ENCODE results near the gene RALB.
"Not testable (repeated sequence)": the region's sequence is repeated elsewhere in the genome, so short reads cannot be mapped to it uniquely, and the experiment has no call there.

RALB gene

GRCh38 chr2:120298173-120298835 lies 45.7 kb downstream of the RALB start:
- no peak for DNase-seq

DNA sequence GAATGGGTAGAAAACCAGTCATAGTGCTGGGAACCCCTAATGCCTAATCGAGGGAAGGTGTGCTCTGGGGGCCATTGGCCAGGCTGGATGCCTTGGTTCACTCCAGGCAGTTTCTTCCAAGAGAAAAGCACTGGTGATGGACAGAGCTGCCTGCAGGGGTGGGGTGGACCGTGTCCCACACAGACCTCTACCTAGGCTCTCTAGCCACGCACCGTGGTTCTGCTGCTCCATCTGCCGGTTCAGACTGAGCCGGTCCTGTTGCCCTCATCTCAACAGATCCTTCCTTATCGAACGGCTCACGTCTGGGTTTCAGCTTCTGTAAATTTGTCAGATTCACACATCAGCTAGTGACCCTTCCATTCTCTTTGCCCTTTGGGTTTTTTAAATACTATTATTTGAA lies 46.4 kb downstream of the RALB start:
- no peak for DNase-seq

DNA sequence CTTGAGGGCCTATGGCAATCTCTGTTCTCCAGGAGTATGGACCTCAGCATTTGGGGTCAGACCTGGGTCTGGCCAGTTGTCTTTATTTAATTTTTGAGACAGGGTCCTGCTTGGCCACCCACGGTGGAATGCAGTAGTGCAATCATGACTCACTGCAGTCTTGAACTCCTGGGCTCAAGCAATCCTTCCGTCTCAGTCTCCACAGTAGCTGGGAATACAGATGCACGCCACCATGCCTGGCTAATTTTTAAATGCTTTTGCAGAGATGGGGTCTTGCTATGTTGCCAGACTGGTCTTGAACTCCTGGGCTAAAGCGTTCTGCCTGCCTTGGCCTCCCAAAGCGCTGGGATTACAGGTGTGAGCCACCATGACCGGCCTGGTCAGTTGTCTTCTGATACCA lies 46.9 kb downstream of the RALB start:
- DNase-seq = no peak

- no peak for DNase-seq
Observed at GRCh38 chr2:120300385-120300784, 47.7 kb downstream of the RALB start.

GRCh38 chr2:120301284-120301683 lies 48.6 kb downstream of the RALB start:
- DNase-seq = no peak

- no peak for DNase-seq
Observed at GRCh38 chr2:120302301-120302700, 49.6 kb downstream of the RALB start.

GRCh38 chr2:120303177-120303576 lies 50.5 kb downstream of the RALB start:
- no peak for DNase-seq

DNA sequence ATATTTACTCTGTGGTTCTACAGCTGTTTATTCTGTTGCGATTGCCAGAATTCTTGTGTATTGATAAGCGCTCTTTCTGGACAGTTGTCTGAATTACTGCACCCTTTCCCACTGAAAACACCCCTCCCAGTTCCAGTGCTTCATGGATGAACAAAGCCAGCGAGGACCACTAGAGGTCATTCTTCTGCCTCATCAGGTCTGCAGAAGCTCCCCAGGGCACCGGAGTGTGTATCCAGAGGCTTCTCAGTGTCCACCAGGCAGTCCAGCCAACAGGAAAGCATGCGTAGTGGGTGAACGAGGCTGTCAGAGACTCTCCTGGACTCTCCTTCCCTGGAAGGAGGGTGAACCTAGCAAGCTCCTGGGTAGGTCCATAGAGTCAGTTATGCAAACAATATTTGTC lies 52.6 kb downstream of the RALB start:
- DNase-seq = peak in 1 of 2 experiments; percentile 21

GRCh38 chr2:120305937-120306490 lies 53.4 kb downstream of the RALB start:
- peak in 1 of 2 experiments; percentile 9 for DNase-seq

GRCh38 chr2:120307482-120307881 lies 54.8 kb downstream of the RALB start:
- no peak for DNase-seq

GRCh38 chr2:120308038-120308910 lies 55.6 kb downstream of the RALB start:
- DNase-seq = no peak

DNA sequence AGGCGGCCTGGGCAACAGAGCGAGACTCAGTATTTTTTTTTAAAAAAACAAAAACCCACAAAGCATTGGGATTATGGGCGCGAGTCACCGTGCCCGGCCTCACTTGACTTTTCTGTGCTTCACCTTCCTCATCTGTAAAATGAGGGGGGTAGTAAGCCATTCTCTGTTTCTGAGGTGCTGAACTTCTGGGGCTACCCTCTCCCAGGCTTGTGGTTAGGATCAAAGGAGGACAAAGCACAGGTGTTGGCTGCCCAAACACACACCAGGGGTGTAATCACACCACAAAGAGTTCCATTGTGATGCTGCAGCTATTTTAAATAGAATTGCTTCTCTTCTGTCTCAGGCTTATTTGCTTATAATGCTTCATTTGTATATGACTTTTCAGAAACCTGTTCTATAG lies 57.5 kb downstream of the RALB start:
- no peak for DNase-seq

DNA sequence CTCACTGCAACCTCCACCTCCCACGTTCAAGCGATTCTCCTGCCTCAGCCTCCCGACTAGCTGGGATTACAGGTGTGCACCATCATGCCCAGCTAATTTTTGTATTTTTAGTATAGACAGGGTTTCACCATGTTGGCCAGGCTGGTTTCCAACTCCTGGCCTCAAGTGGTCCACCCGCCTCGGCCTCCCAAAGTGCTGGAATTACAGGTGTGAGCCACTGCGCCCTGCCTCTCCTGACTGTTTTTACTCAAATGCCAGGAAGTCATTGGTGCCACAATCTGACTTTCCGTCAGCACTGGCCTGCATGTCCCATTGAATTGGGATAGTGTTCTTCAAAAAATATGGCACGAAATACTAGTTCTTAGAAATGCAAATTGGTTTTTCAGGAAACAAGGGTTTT lies 58.2 kb downstream of the RALB start:
- DNase-seq = not testable (repeated sequence)

DNA sequence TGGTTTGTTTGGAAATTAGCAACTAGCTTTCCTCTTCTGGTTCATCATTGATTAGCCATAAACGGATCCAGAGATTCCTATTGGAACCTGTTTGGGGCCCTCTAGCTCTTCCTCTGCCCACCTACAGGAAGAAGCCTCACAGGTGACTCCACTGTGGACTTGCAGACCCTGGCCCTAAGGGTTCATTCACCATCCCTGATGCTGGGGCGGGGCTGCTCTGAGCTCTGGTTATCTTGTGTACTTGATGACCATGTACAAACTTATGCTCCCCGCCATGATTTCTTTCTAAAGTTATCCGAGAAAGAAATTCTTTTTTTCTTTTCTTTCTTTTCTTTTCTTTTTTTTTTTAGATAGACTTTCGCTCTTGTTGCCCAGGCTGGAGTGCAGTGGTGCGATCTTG lies 59.4 kb downstream of the RALB start:
- DNase-seq = no peak

GRCh38 chr2:120312860-120313694 lies 60.4 kb downstream of the RALB start:
- peak; percentile 72 to 75 for DNase-seq

GRCh38 chr2:120313695-120314615 lies 61.3 kb downstream of the RALB start:
- DNase-seq = no peak

DNA sequence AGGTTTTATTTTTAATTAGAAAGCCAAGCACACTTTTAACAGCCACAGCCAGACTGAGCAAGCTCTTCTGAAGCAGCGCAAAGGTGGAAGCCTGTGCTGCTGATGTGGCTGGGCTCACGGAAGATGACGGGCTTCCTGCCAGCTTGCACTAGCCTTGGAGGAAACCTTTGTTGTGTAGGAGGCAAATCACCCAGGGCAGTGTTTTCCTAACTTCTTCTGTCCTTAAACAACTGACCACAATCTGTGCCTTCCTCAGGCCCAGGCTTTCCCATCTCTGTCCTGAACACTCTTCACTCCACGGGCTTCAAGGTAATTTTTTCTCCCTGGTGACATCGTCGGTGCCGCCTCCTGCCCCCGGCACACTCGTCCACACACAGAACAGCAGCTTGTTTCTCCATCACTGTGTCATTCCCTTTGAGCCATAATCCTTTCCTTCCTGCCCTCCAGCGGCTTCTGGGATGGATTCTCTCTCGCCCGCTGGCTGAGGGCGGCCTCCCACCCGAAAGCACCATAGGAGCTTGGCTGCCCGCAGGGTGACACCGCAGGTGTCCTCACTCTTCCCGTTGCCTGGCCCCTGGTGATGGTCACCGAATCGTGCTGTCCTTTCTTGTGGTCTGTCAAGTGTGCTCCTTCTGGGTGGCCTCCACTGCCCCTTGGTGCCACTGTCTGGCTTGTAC lies 62.2 kb downstream of the RALB start:
- no peak for DNase-seq

GRCh38 chr2:120315367-120316033 lies 62.8 kb downstream of the RALB start:
- DNase-seq = no peak

DNA sequence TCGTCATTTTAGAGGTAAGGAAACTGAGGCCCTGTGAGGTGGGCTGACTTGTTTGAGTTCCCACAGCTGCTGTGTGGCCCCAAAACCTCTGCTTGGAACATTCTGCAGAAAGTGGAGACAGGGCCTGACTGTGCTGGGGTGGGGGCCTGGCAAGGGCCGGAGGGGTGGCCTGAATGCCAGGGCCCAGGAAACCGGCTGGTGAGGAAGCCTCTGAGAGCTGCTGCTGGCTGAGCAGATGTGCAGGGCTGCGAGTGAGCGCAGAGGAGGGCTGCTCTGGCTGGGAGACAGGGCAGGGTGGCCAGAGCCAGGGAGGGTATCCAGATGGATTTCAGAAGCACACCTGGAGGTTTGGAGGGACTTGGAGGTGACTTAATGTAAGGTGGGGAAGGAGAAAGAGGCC lies 63.4 kb downstream of the RALB start:
- DNase-seq = no peak

DNA sequence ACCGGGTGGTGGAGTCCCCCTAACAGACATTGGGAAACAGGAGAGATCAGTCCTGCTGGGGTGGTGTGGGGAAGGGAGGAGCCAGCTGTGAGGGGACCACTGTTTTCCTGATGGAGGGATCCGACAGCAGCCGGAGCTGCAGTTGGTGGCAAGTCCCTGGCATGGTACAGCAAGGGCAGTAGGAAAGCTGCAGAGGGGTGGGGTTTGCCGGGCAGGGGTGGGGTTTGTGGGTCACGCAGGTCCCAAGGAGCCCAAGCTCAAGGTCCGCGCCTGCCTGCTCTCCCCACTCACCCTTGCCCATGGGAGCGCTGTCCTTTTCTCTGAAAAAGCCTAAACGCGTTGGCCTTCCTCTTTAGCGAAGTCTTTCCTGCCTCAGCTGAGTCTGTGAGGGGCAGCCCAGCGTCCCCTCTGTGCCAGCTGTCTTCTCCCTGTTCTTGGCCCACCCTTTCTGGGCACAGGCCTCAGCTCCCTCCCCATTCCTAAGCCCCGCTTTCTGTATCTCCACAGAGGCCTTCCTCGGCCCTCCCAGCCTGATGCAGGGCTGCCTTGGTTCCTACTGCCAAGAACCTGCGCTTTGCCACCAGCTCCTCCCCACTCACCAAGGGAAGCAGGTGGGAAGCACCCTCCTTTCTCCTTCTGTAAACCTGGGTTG lies 64.0 kb downstream of the RALB start:
- no peak for DNase-seq
